Measurements from ENCODE around the gene ISCA2.
"Not testable (repeated sequence)": the region's sequence is repeated elsewhere in the genome, so short reads cannot be mapped to it uniquely, and the experiment has no call there.

Gene ISCA2

DNA sequence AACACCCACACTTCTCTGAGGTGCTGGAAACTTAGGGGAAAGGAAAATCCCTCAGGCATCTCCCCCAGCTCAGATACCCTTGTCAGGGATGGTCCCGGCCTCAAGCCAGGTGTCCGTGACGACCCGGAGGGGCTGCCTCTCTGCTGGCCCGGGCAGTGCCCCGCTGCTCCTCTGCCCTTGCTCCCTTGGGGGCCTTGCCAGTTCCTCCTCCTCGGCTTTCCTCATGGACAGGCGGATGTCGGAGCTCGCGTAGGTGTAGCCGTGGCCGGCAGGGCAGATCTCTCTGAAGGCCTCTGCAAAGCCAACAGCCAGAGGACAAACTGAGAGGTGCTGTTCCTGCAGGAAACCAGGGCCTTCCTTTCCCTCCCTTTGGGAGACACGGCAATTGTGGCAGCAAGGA, 34.8 kb downstream of the ISCA2 start:
- H3K36me3 ChIP-seq (ENCODE audit: control insufficient read depth, insufficient read depth, low read length): 0 out of 2 replicates have a peak, but pooled peaks cover 2% of the 10 kb centered on the region
- no peak overlapping the region for H3K27ac ChIP-seq (ENCODE audit: low read length)
- no peak for DNase-seq (ENCODE audit: low read depth, low spot score)
- H3K4me3 ChIP-seq (ENCODE audit: low read length): no peak overlapping the region
- H3K9me3 ChIP-seq (ENCODE audit: control insufficient read depth, insufficient read depth, low read length): no peaks in the 10 kb centered on the region
- no CpG with 5 or more reads among the region's 14 CpGs for WGBS (ENCODE audit: insufficient coverage, insufficient read length)
- no peaks in the 10 kb centered on the region for H3K27me3 ChIP-seq (ENCODE audit: control insufficient read depth, insufficient read depth, low read length)
- H3K4me1 ChIP-seq (ENCODE audit: control insufficient read depth, insufficient read depth, low read length): peaks cover 1% of the 10 kb centered on the region; the same call in 1 of the 2 replicates

DNA sequence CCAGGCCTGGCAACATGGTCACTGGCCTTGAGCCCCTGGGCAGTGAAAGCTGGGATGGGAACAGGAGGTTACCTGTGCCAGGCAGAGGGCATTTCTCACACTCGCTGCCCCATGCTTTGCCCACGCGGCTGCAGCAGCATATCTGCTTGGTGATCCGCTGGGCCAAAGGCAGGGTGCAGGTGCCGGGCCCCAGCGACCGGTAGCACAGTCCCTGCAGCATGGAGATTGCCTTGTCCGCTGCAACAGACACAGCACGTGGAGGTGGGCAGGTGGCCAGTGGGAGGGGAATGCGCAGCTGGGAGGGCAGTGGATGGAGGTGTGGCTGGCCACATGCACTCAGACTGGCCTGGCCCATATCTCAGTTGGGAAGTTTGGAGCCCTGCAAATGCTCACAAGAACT, 35.3 kb downstream of the ISCA2 start:
- Histone ChIP-seq H3K4me1 (ENCODE audit: control insufficient read depth, insufficient read depth, low read length) (peaks cover 1% of the 10 kb centered on the region; the same call in 1 of the 2 replicates), H3K27ac (ENCODE audit: low read length) (no peak overlapping the region), H3K27me3 (ENCODE audit: control insufficient read depth, insufficient read depth, low read length) (no peaks in the 10 kb centered on the region), H3K36me3 (ENCODE audit: control insufficient read depth, insufficient read depth, low read length) (0 out of 2 replicates have a peak, but pooled peaks cover 2% of the 10 kb centered on the region), H3K9me3 (ENCODE audit: control insufficient read depth, insufficient read depth, low read length) (no peaks in the 10 kb centered on the region), H3K4me3 (ENCODE audit: low read length) (no peak overlapping the region)
- no peak for DNase-seq (ENCODE audit: low read depth, low spot score)
- WGBS (ENCODE audit: insufficient coverage, insufficient read length): no CpG with 5 or more reads among the region's 10 CpGs

DNA sequence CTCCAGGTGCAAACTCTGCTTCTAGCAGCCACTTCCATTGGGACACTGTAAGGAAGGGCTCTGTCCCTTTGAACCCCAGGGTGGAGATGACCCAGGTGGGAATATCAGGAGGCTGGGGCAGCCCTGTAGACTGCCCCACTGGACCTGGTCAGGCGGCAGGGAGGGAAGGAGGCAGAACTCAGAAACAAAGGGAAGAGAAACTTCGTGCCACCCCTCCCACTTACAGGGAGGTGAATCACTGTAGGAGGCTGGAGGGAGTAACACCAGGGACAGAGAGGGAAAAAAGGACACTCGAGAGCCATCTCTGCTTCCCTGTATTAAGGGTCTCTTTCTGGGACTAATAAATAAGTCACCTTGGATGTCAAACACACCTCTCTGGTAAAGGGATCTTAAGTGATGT, 37.4 kb downstream of the ISCA2 start:
- H3K36me3 ChIP-seq (ENCODE audit: control insufficient read depth, insufficient read depth, low read length): 0 out of 2 replicates have a peak, but pooled peaks cover 2% of the 10 kb centered on the region
- H3K27ac ChIP-seq (ENCODE audit: low read length): no peak overlapping the region
- no peak overlapping the region for H3K4me3 ChIP-seq (ENCODE audit: low read length)
- no peaks in the 10 kb centered on the region for H3K9me3 ChIP-seq (ENCODE audit: control insufficient read depth, insufficient read depth, low read length)
- no peak for DNase-seq (ENCODE audit: low read depth, low spot score)
- WGBS (ENCODE audit: insufficient coverage, insufficient read length): no CpG with 5 or more reads among the region's 3 CpGs
- H3K27me3 ChIP-seq (ENCODE audit: control insufficient read depth, insufficient read depth, low read length): no peaks in the 10 kb centered on the region
- H3K4me1 ChIP-seq (ENCODE audit: control insufficient read depth, insufficient read depth, low read length): peaks cover 1% of the 10 kb centered on the region; the same call in 1 of the 2 replicates

DNA sequence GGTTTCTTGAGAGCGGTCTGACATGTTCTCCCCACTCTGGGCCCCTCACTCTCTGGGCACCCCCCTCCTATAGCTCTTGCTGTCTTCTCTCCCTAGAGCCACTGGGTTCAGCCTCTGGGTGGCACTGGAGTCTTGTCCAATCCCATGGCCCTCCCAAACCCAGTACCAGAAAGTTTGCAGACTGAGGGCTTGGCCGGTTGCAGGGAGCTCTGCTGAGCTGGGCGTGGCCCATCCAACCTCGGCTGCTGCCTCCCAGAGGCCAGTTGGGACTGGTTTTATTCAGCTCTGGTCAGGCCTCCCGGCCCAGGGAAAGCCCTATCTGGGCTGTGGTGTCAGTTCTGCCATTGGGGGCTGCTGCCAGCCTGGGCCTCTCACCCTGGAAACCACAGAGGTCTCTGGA, 37.9 kb downstream of the ISCA2 start:
- Histone ChIP-seq H3K27me3 (ENCODE audit: control insufficient read depth, insufficient read depth, low read length) (no peaks in the 10 kb centered on the region), H3K4me3 (ENCODE audit: low read length) (no peak overlapping the region), H3K9me3 (ENCODE audit: control insufficient read depth, insufficient read depth, low read length) (no peaks in the 10 kb centered on the region), H3K36me3 (ENCODE audit: control insufficient read depth, insufficient read depth, low read length) (0 out of 2 replicates have a peak, but pooled peaks cover 2% of the 10 kb centered on the region), H3K27ac (ENCODE audit: low read length) (no peak overlapping the region), H3K4me1 (ENCODE audit: control insufficient read depth, insufficient read depth, low read length) (peaks cover 1% of the 10 kb centered on the region; the same call in 1 of the 2 replicates)
- DNase-seq (ENCODE audit: low read depth, low spot score): peak; percentile 33
- WGBS (ENCODE audit: insufficient coverage, insufficient read length): no CpG with 5 or more reads among the region's 5 CpGs

- DNase-seq (ENCODE audit: low read depth, low spot score): no peak
- Histone ChIP-seq H3K27me3 (ENCODE audit: control insufficient read depth, insufficient read depth, low read length) (no peaks in the 10 kb centered on the region), H3K27ac (ENCODE audit: low read length) (no peak overlapping the region), H3K9me3 (ENCODE audit: control insufficient read depth, insufficient read depth, low read length) (no peaks in the 10 kb centered on the region), H3K36me3 (ENCODE audit: control insufficient read depth, insufficient read depth, low read length) (0 out of 2 replicates have a peak, but pooled peaks cover 2% of the 10 kb centered on the region), H3K4me1 (ENCODE audit: control insufficient read depth, insufficient read depth, low read length) (peaks cover 1% of the 10 kb centered on the region; the same call in 1 of the 2 replicates), H3K4me3 (ENCODE audit: low read length) (no peak overlapping the region)
- no CpG with 5 or more reads among the region's 10 CpGs for WGBS (ENCODE audit: insufficient coverage, insufficient read length)
These were observed 38.7 kb downstream of the ISCA2 start for GRCh38 chr14:74532246-74532645.

DNA sequence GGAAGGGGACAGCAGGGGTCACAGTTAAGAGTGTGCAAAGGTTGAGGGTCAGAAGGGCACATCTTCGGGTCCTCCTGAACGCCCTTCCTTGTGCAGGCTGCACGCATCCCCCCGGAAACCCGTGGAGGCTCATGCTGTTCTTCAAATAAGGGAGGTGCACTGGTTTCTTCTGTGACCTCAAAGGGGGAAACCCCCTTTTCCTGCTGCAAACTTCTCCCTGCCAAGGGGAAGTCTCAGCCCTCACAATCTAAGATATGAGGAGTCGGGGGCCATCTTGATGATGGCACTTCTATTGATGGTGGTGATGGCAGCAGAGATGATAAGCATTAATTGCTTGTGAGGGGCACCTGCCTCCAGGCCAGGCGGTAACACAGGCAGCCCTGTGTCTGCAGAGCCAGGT, 40.0 kb downstream of the ISCA2 start:
- peaks cover 1% of the 10 kb centered on the region; the same call in 1 of the 2 replicates for H3K4me1 ChIP-seq (ENCODE audit: control insufficient read depth, insufficient read depth, low read length)
- no peaks in the 10 kb centered on the region for H3K27me3 ChIP-seq (ENCODE audit: control insufficient read depth, insufficient read depth, low read length)
- no peaks in the 10 kb centered on the region for H3K9me3 ChIP-seq (ENCODE audit: control insufficient read depth, insufficient read depth, low read length)
- no CpG with 5 or more reads among the region's 7 CpGs for WGBS (ENCODE audit: insufficient coverage, insufficient read length)
- no peak overlapping the region for H3K4me3 ChIP-seq (ENCODE audit: low read length)
- 0 out of 2 replicates have a peak, but pooled peaks cover 2% of the 10 kb centered on the region for H3K36me3 ChIP-seq (ENCODE audit: control insufficient read depth, insufficient read depth, low read length)
- no peak for DNase-seq (ENCODE audit: low read depth, low spot score)
- H3K27ac ChIP-seq (ENCODE audit: low read length): no peak overlapping the region

- no CpG with 5 or more reads among the region's 10 CpGs for WGBS (ENCODE audit: insufficient coverage, insufficient read length)
- Histone ChIP-seq H3K27ac (ENCODE audit: low read length) (no peak overlapping the region), H3K36me3 (ENCODE audit: control insufficient read depth, insufficient read depth, low read length) (0 out of 2 replicates have a peak, but pooled peaks cover 2% of the 10 kb centered on the region), H3K27me3 (ENCODE audit: control insufficient read depth, insufficient read depth, low read length) (no peaks in the 10 kb centered on the region), H3K9me3 (ENCODE audit: control insufficient read depth, insufficient read depth, low read length) (no peaks in the 10 kb centered on the region), H3K4me3 (ENCODE audit: low read length) (no peak overlapping the region), H3K4me1 (ENCODE audit: control insufficient read depth, insufficient read depth, low read length) (peaks cover 1% of the 10 kb centered on the region; the same call in 1 of the 2 replicates)
- DNase-seq (ENCODE audit: low read depth, low spot score): no peak
These were observed 42.3 kb downstream of the ISCA2 start for GRCh38 chr14:74535756-74536325.

- not testable (repeated sequence) for H3K27me3 ChIP-seq (ENCODE audit: control insufficient read depth, insufficient read depth, low read length); H3K9me3 ChIP-seq (ENCODE audit: control insufficient read depth, insufficient read depth, low read length); H3K4me3 ChIP-seq (ENCODE audit: low read length); H3K4me1 ChIP-seq (ENCODE audit: control insufficient read depth, insufficient read depth, low read length); DNase-seq (ENCODE audit: low read depth, low spot score); H3K27ac ChIP-seq (ENCODE audit: low read length); H3K36me3 ChIP-seq (ENCODE audit: control insufficient read depth, insufficient read depth, low read length)
- no CpG with 5 or more reads among the region's 3 CpGs for WGBS (ENCODE audit: insufficient coverage, insufficient read length)
These were observed 42.8 kb downstream of the ISCA2 start for GRCh38 chr14:74536336-74536735.

GRCh38 chr14:74538411-74539391, 45.1 kb downstream of the ISCA2 start:
- no peak for DNase-seq (ENCODE audit: low read depth, low spot score)
- Histone ChIP-seq H3K4me1 (ENCODE audit: control insufficient read depth, insufficient read depth, low read length) (no peaks in the 10 kb centered on the region), H3K36me3 (ENCODE audit: control insufficient read depth, insufficient read depth, low read length) (no peaks in the 10 kb centered on the region), H3K27ac (ENCODE audit: low read length) (no peak overlapping the region), H3K27me3 (ENCODE audit: control insufficient read depth, insufficient read depth, low read length) (no peaks in the 10 kb centered on the region), H3K4me3 (ENCODE audit: low read length) (no peak overlapping the region), H3K9me3 (ENCODE audit: control insufficient read depth, insufficient read depth, low read length) (no peaks in the 10 kb centered on the region)
- WGBS (ENCODE audit: insufficient coverage, insufficient read length): no CpG with 5 or more reads among the region's 11 CpGs

DNA sequence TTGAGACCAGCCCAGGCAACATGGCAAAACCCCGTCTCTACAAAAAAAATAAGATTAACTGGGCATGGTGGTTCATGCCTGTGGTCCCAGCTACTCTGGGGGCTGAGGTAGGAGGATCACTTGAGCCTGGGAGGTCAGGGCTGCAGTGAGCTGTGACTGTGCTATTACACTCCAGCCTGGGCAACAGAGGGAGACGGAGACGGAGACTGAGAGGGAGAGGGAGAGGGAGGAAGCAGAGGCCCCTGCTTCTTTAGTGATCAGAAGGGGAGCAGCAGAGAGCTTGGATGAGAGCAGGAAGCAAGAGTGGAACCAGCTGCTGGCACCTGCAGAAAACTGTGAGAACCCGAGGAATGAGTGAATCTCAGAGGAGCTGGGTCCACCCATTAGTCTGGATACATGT, 45.9 kb downstream of the ISCA2 start:
- Histone ChIP-seq H3K9me3 (ENCODE audit: control insufficient read depth, insufficient read depth, low read length) (no peaks in the 10 kb centered on the region), H3K27ac (ENCODE audit: low read length) (no peak overlapping the region), H3K4me1 (ENCODE audit: control insufficient read depth, insufficient read depth, low read length) (no peaks in the 10 kb centered on the region), H3K36me3 (ENCODE audit: control insufficient read depth, insufficient read depth, low read length) (no peaks in the 10 kb centered on the region), H3K4me3 (ENCODE audit: low read length) (no peak overlapping the region), H3K27me3 (ENCODE audit: control insufficient read depth, insufficient read depth, low read length) (no peaks in the 10 kb centered on the region)
- no peak for DNase-seq (ENCODE audit: low read depth, low spot score)
- WGBS (ENCODE audit: insufficient coverage, insufficient read length): no CpG with 5 or more reads among the region's 4 CpGs
